ENCODE results near the gene OTOS.

OTOS gene

GRCh38 chr2:240140511-240140910 is at the start of gene OTOS:
TSS of gene OTOS (minus strand) at chr2:240140658. CDS start at chr2:240140326, 332 bp downstream.
- DNase-seq = no peak

GRCh38 chr2:240189686-240190085 is 49.2 kb upstream of the OTOS start:
- no peak for DNase-seq

- no peak for DNase-seq
Measured at GRCh38 chr2:240187989-240188590, 47.6 kb upstream of the OTOS start.

- DNase-seq = no peak
Measured at GRCh38 chr2:240186191-240186725, 45.8 kb upstream of the OTOS start.

GRCh38 chr2:240184656-240185055 is 44.2 kb upstream of the OTOS start:
- no peak for DNase-seq

GRCh38 chr2:240183875-240184590 is 43.6 kb upstream of the OTOS start:
- DNase-seq = no peak

GRCh38 chr2:240183006-240183874 is 42.8 kb upstream of the OTOS start:
- no peak for DNase-seq

GRCh38 chr2:240182476-240182875 is 42.0 kb upstream of the OTOS start:
- DNase-seq = no peak

GRCh38 chr2:240182001-240182400 is 41.5 kb upstream of the OTOS start:
- no peak for DNase-seq

GRCh38 chr2:240179941-240180666 is 39.6 kb upstream of the OTOS start:
- no peak for DNase-seq

- no peak for DNase-seq
Measured at GRCh38 chr2:240179186-240179815, 38.8 kb upstream of the OTOS start.

GRCh38 chr2:240178564-240178963 is 38.1 kb upstream of the OTOS start:
- DNase-seq = no peak

GRCh38 chr2:240174496-240174895 is 34.0 kb upstream of the OTOS start:
- DNase-seq = no peak

- no peak for DNase-seq
Measured at GRCh38 chr2:240172071-240172895, 31.8 kb upstream of the OTOS start.

GRCh38 chr2:240170883-240171282 is 30.4 kb upstream of the OTOS start:
- no peak for DNase-seq

- DNase-seq = no peak
Measured at GRCh38 chr2:240170354-240170735, 29.9 kb upstream of the OTOS start.

- no peak for DNase-seq
Measured at GRCh38 chr2:240169486-240170353, 29.3 kb upstream of the OTOS start.

GRCh38 chr2:240168546-240169361 is 28.3 kb upstream of the OTOS start:
- no peak for DNase-seq

GRCh38 chr2:240168041-240168440 is 27.6 kb upstream of the OTOS start:
- no peak for DNase-seq

GRCh38 chr2:240167588-240167880 is 27.1 kb upstream of the OTOS start:
- no peak for DNase-seq
